ENCODE data around the gene GOT2. TPM values are rescaled to one million over a fixed set of nuclear protein-coding genes. Genes with fewer than 3 reads are reported as not detected.
"Not testable (repeated sequence)": the region's sequence is repeated elsewhere in the genome, so short reads cannot be mapped to it uniquely, and the experiment has no call there.

The GOT2 gene
- total RNA-seq = 100 to 1,000 TPM; 117 to 196 (median 169) TPM
- long read RNA-seq, transcript GOT2-201 (10 exons, 2,462 nt) = major isoform, 34 of 38 reads
- long read RNA-seq, partial matches to known transcripts = 4 of 38 reads
- long read RNA-seq, other reads (novel, unspliced or antisense) = 0 of 38 reads

- Histone ChIP-seq H3K9me3 (no peaks in the 10 kb centered on the region), H3K27ac (peak within 1 kb of the TSS; percentile 75 to 97 (median 91))
- intact Hi-C loops (cut with DNase I) = loop anchor here in 1 of 2 donors (10.0 kb wide), 1 partner anchor 49 kb away; the partner anchor contains the start of gene SLC38A7
Measured at GRCh38 chr16:58733671-58734458, at the start of gene GOT2. Gene GOT2, minus strand, starts transcription at chr16:58734316. Its CDS starts 88 bp downstream, at chr16:58734228.

GRCh38 chr16:58779291-58779690, 45.2 kb upstream of the GOT2 start:
- WGBS (ENCODE audit: insufficient coverage, low coverage, low lambda C conversion rate, missing lambda C conversion rate) = 78% methylated on average over 1 of the region's 1 CpG
- H3K27ac ChIP-seq; H3K36me3 ChIP-seq; H3K4me1 ChIP-seq; H3K4me3 ChIP-seq; intact Hi-C loops (cut with DNase I); H3K27me3 ChIP-seq; H3K9me3 ChIP-seq; DNase-seq; ATAC-seq: not testable (repeated sequence)

More at GRCh38 chr16:58733671-58734458, at the start of gene GOT2:
- peak within 1 kb of the TSS; percentile 87 to 96 (median 90) for H3K4me3 ChIP-seq
- no peaks in the 10 kb centered on the region for H3K27me3 ChIP-seq
- no peaks in the 10 kb centered on the region for H3K36me3 ChIP-seq
- peaks cover 0 to 42% (median 21%) of the 10 kb centered on the region in 4 donors for H3K4me1 ChIP-seq
- TF ChIP-seq, protein P1, sequence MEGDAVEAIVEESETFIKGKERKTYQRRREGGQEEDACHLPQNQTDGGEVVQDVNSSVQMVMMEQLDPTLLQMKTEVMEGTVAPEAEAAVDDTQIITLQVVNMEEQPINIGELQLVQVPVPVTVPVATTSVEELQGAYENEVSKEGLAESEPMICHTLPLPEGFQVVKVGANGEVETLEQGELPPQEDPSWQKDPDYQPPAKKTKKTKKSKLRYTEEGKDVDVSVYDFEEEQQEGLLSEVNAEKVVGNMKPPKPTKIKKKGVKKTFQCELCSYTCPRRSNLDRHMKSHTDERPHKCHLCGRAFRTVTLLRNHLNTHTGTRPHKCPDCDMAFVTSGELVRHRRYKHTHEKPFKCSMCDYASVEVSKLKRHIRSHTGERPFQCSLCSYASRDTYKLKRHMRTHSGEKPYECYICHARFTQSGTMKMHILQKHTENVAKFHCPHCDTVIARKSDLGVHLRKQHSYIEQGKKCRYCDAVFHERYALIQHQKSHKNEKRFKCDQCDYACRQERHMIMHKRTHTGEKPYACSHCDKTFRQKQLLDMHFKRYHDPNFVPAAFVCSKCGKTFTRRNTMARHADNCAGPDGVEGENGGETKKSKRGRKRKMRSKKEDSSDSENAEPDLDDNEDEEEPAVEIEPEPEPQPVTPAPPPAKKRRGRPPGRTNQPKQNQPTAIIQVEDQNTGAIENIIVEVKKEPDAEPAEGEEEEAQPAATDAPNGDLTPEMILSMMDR (IDR thresholded peaks at IDR 0.05) = peak; percentile 75 to 98 (median 98)
- peak; percentile 70 for TF ChIP-seq POLR2A (IDR thresholded peaks at IDR 0.05)
- 0% methylated on average over 4 of the region's 68 CpGs for WGBS (ENCODE audit: insufficient coverage, low coverage, low lambda C conversion rate, missing lambda C conversion rate)
- peak; percentile 90 to 95 (median 94) for ATAC-seq
- peak; percentile 86 to 90 (median 88) for DNase-seq

DNA sequence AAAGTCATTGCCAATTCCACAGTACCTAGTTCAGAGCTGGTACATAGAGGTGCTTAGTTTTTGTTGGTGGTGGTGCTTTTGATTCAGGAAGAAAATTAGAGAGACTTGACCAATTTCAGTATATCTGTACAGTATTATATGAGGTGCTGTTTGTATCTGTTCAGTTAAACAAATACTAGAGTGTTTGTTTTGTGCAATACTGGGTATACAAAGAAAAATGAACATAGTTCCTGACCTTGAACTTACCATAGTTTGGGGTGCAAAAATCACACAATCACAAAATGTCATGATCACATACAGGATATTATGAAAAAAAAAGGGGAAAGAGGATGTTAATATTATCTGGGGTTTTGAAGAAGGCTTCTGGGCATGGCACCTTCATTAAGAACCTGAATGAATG, 39.8 kb upstream of the GOT2 start:
- TF ChIP-seq, protein P1 (IDR thresholded peaks at IDR 0.05) = no peak
- TF ChIP-seq POLR2A (IDR thresholded peaks at IDR 0.05) = no peak
- Histone ChIP-seq H3K27me3 (no peaks in the 10 kb centered on the region), H3K9me3 (no peaks in the 10 kb centered on the region), H3K4me3 (no peak overlapping the region), H3K4me1 (peaks cover 0 to 11% (median 1%) of the 10 kb centered on the region in 4 donors), H3K27ac (no peak overlapping the region), H3K36me3 (no peaks in the 10 kb centered on the region)
- DNase-seq (no peak), ATAC-seq (peak; percentile 44 to 78 (median 70))
- intact Hi-C loops (cut with DNase I) = no loop called here

GRCh38 chr16:58768145-58768544, 34.0 kb upstream of the GOT2 start:
- ATAC-seq (no peak), DNase-seq (no peak)
- intact Hi-C loops (cut with DNase I) = no loop called here
- Histone ChIP-seq H3K27ac (no peak overlapping the region), H3K4me1 (no peaks in the 10 kb centered on the region), H3K36me3 (no peaks in the 10 kb centered on the region), H3K9me3 (no peaks in the 10 kb centered on the region), H3K27me3 (no peaks in the 10 kb centered on the region), H3K4me3 (no peak overlapping the region)
- TF ChIP-seq POLR2A (IDR thresholded peaks at IDR 0.05) = no peak
- TF ChIP-seq, protein P1 (IDR thresholded peaks at IDR 0.05) = no peak
- 50% methylated on average over 2 of the region's 2 CpGs for WGBS (ENCODE audit: insufficient coverage, low coverage, low lambda C conversion rate, missing lambda C conversion rate)

DNA sequence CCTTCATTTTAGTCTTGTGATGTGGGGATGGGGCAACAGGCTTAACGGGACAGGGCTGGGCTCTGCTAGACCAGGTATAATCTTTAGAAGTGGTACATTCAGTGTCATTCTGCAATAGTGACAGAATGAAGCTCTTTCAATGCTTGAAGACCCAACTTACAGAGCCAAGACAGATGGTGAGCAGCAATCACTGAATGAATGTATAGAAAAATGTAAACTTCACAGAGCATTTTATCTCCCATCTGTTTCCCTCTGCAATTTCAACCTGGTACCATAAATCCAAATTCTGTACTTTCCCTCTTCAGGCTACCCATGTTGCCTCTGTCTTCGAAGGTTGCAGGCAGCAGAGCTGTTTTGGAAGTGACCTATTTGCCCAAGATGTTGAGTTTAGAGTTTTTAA, 33.5 kb upstream of the GOT2 start:
- intact Hi-C loops (cut with DNase I) = no loop called here
- WGBS (ENCODE audit: insufficient coverage, low coverage, low lambda C conversion rate, missing lambda C conversion rate) = 80% methylated on average over 2 of the region's 2 CpGs
- no peak for ATAC-seq
- Histone ChIP-seq H3K4me1 (no peaks in the 10 kb centered on the region), H3K36me3 (no peaks in the 10 kb centered on the region), H3K27ac (no peak overlapping the region), H3K4me3 (no peak overlapping the region), H3K9me3 (no peaks in the 10 kb centered on the region), H3K27me3 (no peaks in the 10 kb centered on the region)
- TF ChIP-seq POLR2A (IDR thresholded peaks at IDR 0.05) = no peak
- TF ChIP-seq, protein P1 (IDR thresholded peaks at IDR 0.05) = no peak
- no peak for DNase-seq

Measured in right lobe of liver (tissue), 6 donors.